ENCODE results near the gene FKBP8. TPM values are rescaled to one million over a fixed set of nuclear protein-coding genes. Genes with fewer than 3 reads are reported as not detected.
"Not testable (repeated sequence)": the region's sequence is repeated elsewhere in the genome, so short reads cannot be mapped to it uniquely, and the experiment has no call there.

The FKBP8 gene
- 134 TPM for polyA plus RNA-seq (ENCODE audit: insufficient read length)

DNA sequence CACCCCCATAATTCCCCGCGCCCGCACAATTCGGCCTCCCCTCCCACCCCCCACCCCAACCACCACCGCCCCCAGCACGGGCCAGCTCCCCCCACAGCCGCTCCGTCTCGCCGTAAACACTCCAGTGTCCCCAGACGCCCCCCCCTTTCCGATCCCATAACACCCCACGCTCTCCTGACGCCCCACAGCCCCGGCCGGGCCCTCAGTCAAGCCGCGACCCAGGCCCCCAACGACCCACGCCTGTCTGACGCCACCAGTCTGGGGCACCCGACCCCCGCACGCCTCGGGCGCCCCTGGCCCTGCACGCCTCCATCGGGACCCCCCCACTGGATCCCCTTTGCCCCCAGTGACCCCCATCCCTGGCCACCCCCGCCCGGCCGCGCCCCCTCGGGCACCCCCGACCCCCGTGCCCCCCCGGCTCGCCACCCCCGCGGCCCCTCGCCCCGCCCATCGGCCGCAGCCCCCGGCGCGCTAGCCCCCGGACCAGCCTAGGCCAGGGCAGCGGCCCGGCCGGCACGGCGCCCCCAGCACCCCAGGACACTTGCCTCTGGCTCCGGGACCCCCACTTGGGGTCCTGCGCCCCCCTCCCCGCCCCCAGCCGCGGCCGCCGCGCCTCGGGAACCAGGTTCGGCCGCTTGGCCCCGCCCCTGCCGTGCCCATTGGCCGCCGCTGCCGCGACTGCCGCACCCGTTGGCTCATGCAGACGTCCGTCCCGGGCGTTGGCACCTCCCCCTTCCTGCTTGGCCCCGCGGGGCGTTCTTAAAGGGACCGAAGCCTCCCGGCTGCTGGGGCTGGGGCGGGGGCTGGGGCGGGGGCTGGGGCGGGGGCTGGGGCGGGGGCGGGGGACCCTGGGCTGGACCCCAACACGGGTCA, at the start of gene FKBP8:
FKBP8 (minus strand) TSS at position 633 of the 873 bp plus-strand sequence. CDS start 1,603 bp downstream, outside the sequence.
- peak; percentile 94 for DNase-seq

DNA sequence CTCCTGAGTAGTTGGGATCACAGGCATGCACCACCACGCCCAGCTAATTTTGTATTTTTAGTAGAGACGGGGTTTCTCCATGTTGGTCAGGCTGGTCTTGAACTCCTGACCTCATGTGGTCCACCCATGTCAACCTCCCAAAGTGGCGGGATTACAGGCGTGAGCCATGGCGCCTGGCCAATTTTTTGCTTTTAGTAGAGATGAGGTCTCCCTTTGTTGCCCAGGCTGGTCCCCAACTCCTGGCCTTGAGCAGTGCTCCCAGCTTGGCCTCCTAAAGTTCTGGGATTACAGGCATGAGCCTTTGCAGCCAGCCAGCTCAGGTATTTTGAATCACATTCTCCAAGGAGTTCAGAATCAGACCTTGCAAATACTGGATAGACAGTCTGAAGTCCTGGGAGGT, 49.4 kb upstream of the FKBP8 start:
- not testable (repeated sequence) for DNase-seq

- DNase-seq = no peak
Observed at GRCh38 chr19:18591735-18592385, 48.5 kb upstream of the FKBP8 start.

DNA sequence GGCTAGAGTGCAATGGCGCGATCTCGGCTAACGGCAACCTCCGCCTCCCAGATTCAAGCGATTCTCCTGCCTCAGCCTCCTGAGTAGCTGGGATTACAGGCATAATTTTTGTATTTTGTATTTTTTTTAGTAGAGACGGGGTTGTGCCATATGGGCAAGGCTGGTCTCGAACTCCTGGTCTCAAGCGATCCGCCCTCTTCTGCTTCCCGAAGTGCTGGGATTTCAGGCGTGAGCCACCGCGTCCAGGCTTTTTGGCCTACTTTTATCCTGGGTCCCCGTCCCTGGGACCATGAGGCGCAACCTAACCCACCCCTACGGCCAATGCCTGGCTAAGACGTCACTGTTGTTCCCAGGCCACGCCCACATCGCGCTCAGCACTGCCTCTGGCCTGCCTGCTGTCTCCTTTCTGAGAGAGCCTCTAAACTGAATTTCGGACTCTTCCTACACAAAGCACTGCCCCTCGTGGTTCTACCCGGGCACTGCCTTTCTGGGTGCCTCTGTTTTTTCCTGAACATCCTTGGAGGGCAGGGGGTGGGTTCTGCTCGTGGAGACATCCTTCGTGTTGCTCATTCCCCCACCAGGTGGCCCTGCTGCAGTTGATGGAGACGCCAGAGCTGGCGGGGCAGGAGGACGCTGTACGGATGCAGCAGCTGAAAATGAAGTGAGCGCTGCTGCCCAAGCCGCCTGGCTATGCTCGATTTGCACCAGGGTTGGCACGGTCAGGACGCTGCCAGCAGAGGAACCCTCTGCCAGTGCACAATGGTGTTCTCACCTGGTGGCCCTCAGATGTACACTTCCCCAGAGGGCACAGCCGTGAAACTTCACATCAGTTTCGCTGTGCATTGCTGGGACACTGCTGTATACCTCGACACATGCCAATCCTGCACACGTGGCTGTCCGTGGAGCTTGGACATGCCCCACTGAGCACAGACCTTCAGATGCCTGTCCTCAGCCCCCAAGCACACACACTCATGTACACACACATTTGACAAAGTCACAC, 47.2 kb upstream of the FKBP8 start:
- DNase-seq = peak; percentile 87

DNA sequence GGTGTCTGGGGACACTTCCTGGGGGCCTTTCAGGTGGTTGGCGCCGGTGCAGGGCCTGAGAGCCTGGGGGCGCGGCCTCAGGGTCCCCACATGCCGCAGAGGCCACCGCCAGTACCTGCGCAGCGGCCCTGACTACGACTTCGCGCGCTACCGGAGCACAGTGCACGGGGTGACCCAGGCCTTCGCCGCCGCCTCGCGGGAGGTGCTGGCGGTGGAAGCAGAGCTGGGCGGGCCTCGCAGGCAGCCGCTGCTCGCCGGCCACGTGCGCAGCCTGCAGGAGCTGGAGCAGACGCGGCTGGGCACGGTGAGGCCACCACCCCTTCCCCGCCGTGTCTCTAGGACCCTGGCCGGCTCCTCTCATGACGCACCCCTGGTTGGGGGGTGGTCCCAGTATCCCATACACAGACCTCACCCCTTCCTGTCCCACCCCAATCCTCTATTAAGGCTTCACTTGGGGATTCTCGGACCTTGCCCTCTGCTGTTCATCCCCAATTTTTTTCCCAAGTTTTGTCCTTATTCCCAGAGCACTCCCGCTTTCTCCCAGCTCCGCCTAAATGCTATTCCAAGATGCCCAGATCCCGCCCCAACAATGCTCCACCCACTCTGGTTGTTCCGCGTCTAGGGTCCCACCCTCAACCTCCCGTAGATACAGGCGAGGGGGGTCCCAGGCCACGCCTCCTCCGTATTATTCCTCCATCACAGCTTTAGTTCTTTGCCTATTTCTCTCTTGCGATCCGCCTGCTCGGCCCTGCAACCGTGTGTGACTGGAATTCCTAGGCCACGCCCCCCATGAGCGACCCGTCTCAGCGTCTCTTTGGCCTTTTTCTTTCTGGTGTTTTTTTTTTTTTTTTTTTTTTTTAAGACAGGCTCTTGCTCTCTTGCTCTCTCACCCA, 46.3 kb upstream of the FKBP8 start:
- DNase-seq = peak; percentile 76

DNA sequence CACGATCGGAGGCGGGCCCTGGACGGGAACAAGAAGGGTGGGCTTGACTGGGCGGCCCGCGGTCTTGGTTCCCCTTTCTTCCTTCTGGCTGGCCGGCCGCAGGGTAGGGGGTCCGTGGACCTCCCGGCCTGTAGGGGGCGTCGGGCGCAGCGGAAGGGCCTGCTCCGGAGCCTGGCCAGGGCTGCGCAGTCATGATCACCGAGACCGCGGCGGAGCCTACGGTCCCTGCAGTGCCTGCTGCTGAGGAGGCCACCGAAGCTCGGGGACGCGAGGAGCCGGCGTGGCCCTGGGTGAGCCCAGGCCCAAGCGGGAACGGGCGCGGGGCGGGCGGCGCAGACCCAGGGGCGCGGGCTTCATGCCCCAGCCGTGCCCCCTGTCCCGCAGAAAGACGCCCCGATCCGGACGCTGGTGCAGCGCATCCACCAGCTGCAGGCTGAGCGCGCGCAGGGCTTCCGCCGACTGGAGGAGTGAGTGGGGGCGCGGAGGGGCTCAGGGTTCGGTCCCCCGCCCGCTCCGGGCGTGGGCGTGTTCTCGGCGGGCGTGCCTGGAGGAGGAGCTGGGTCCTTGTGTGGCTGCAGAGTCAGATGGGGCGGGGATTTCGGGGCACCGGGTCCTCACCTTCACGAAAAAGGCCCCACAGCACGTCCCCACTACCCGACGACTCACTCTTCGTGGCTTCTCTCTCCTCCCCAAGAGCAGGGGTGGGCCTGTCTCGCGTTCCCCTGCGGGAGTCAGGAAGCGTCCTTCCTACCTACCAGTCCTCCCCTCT, 45.4 kb upstream of the FKBP8 start, which contains the start of gene REX1BD:
REX1BD (plus strand) TSS at position 188 of the 769 bp plus-strand sequence; CDS start at position 192, 4 bp downstream.
- DNase-seq = peak; percentile 90

DNA sequence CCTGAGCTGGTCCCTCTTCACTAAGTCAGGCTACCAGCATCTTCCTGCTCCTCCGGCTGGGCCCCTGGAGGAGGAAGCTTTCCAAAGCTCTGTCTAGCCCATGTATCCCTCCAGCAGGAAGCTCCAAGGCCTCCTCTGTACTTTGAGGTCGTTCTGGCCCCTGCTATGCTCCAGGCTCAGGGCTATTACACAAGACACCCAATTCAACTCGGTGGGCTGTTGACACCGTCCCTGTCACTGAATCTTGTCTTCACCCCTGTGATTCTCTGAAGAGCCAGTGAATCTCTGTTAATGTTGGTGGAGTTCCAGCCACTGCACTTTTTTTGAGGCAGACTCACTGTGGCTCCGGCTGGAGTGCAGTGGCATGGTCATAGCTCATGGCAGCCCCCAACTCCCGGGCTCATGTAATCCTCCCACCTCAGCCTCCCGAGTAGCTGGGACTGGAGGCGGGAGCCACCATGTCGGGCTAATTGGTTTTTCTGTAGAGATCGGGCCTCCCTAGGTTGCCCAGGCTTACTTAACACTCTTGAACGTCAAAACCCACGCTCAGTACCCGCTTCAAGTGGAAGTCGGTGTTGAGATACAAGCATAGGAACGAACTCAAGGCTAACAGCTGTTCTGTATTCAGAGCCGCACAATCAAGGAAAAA, 44.7 kb upstream of the FKBP8 start:
- DNase-seq = no peak

GRCh38 chr19:18587561-18587960, 44.2 kb upstream of the FKBP8 start:
- DNase-seq = no peak

DNA sequence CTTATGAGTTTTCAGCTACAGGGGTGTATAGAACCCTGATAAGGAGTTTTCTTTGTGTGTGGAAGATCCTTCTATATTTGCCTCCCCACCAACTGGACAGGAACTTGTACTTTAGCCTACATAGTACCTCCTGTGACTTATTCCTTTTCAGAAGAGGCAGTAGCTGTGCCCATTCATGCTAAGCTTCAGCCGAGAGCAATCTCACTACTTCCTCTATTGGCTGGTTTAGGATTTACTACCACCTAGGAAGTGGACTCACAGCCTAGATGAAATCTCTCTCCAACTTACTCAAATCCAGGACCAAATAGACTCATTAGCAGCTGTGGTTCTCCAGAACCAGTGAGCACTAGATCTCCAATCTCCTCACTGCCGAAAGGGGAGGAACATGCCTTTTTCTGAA, 42.9 kb upstream of the FKBP8 start:
- DNase-seq = no peak

DNA sequence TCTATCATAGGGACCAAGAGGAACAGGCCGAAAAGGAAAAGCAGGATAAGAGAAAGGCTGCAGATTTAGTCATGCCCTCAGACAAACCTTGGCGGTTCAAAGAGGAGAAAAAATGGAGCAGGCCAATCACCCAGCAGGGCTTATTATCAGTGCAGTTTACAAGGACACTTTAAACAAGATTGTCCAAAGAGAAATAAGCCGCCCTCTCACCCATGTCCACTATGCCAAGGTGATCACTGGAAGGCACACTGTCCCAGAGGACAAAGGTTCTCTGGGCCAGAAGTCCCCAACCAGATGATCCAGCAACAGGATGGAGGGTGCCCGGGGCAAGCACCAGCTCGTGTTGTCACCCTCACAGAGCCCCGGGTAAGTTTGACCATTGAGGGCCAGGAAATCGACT, 36.9 kb upstream of the FKBP8 start:
- DNase-seq = no peak

- DNase-seq = no peak
Observed at GRCh38 chr19:18577365-18577914, 34.1 kb upstream of the FKBP8 start.

- DNase-seq = no peak
Observed at GRCh38 chr19:18576383-18576782, 33.0 kb upstream of the FKBP8 start.

- no peak for DNase-seq
Observed at GRCh38 chr19:18574691-18575291, 31.4 kb upstream of the FKBP8 start.

DNA sequence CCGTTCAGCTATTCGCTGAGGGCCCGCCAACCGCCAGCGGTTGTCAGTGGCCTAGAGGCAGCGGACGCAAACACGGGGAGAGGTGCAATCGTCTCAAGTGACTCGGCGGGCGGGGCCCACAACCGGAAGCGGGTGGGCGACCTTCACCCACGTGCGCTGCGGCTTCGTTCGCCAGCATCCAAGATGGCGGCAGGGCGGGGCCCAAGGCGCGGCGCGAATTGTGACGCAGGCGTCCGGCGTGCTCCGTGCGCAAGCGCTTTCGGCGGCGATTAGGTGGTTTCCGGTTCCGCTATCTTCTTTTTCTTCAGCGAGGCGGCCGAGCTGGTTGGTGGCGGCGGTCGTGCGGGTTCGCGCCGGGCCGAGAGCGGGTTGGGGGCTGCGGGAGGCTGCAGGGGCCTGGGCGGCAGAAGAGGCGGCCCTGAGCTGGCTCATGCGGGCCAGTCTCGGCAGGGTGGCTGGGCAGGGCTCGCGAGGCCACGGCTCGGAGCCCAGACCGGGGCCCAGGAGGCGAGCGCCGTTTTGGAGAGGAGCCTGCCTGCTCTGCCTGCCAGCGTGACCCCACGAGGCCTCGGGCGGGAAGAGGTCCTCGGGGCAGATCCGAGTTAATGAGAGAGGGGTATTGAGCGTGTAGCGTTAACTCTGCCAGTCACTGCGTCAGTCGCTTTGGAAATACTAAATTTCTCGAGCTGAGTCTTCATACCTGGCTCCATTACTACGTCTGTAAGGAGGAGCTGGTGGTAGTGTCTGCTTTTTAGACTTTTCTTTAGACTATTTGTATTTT, 28.4 kb upstream of the FKBP8 start, which contains the start of gene UBA52:
UBA52 (plus strand) TSS at position 294 of the 781 bp plus-strand sequence. CDS start 1,444 bp downstream, outside the sequence.
- peak; percentile 98 for DNase-seq

DNA sequence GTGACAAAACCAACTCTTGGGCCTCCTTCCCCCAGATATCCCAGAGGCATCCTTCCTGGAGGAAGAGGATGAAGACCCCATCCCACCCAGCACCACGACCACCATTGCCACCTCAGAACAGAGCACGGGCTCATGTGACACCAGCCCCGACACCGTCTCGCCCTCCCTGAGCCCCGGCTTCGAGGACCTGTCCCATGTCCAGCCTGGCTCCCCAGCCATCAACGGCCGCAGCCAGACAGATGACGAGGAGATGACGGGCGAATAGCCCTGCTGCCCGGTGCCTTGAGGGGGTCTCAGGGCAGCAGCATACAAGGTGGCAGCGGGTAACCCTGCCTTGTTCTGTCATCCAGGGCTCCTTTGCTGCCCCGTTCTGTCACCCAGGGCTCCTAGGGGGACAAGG, 25.0 kb upstream of the FKBP8 start:
- no peak for DNase-seq

DNA sequence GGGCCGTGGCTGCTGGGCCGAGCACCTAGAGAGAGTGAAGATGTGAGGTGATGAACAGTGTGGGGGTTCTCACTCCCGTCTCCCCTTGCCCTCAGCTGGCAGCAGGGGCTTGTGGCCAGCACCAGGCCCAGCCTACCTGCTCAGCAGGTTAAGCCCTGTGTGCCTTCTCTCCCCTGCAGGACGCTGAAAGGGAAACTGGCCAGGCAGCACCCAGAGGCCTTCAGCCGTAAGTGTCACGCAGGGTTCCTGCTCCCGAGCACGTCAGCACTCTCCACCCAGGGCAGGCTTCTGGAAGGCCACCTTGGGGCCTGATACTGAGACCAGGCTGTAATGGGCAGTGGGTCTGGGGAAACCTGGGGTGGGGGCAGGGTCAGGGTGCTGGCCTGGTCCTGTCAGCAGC, 23.6 kb upstream of the FKBP8 start:
- DNase-seq = no peak

DNA sequence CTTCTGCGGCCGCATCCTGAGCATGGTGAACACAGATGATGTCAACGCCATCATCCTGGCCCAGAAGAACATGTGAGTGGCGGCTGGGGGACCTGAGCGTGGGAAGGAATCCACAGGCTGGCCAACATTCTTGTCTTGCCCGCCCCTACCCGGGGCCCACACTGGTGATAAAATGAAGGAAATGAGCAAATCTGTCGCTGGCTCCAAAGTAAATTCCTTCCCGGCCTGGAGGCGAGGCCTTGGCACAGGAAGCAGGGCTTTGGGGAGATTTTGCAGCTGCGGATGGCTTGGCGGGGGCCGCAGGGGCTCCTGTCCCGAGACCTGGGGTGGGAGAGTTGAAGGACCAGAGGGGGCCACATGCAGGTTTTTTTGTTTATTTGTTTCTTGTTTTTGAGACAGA, 18.7 kb upstream of the FKBP8 start:
- no peak for DNase-seq

DNA sequence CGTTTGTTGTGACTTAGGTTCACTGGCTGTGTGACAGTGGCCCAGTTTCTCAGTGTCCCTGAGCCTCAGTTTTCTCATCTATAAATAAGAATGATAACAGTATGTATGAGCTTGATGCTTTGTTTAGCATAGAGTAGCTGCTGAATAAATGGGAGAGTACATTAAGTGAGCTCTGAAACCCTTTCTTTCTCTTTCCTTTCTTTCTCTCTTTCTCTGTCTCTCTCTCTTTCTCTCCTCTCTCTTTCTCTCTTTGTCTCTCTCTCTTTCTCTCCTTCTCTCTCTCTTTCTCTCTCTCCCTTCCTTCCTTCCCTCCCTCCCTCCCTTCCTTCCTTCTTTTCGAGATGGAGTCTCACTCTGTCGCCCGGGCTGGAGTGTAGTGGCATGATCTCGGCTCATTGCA, 16.3 kb upstream of the FKBP8 start:
- no peak for DNase-seq

All from hindlimb muscle (tissue), 1 donor.